Measurements from ENCODE around the gene PIK3C2G.
"Not testable (repeated sequence)": the region's sequence is repeated elsewhere in the genome, so short reads cannot be mapped to it uniquely, and the experiment has no call there.

The PIK3C2G gene

DNA sequence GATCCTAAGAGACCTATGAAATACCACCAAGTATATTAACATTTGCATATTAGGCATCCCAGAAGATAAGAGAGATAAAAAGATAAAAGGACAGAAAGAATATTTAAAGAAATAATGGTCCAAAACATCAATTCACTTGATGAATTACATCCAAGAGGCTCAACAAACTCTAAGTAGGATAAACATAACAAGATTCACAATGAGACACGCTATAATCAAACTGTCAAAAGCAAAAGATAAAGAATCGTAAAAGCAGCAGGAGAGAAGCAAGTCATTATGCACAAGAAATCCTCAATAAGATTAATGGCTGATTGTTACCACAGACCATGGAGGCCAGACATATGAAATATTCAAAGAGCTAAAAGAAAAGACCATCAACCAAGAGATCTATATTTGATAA lies 396.9 kb downstream of the PIK3C2G start:
- no peak for FAIRE-seq

DNA sequence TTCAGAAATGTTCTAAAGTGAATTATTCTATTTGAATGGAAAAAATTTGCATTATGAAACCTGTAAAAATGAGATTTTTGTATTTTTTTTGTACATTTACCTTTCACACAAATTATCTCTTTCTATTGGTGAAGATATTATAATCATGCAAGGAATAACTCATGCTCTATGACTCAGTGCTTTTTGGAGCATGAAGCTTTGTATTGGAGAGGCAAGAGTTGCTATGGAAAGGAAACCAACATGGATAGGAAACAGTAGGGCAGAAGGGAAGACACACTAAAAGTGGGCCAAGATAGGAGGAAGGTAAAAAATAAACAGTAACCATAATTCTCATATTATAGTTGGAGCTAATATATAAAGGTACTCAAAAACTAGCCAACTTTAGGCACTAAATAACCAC lies 397.5 kb downstream of the PIK3C2G start:
- FAIRE-seq = no peak

GRCh38 chr12:18676141-18676540 lies 414.8 kb downstream of the PIK3C2G start:
- no peak for FAIRE-seq

GRCh38 chr12:18676996-18677588 lies 415.8 kb downstream of the PIK3C2G start:
- no peak for FAIRE-seq

GRCh38 chr12:18681818-18682217 lies 420.5 kb downstream of the PIK3C2G start:
- no peak for FAIRE-seq

- no peak for FAIRE-seq
These were observed 422.2 kb downstream of the PIK3C2G start for GRCh38 chr12:18683327-18684013.

GRCh38 chr12:18684430-18684829 lies 423.1 kb downstream of the PIK3C2G start:
- FAIRE-seq = no peak

GRCh38 chr12:18689771-18690170 lies 428.5 kb downstream of the PIK3C2G start:
- no peak for FAIRE-seq

GRCh38 chr12:18690653-18691052 lies 429.3 kb downstream of the PIK3C2G start:
- FAIRE-seq = no peak

- FAIRE-seq = not testable (repeated sequence)
These were observed 432.7 kb downstream of the PIK3C2G start for GRCh38 chr12:18693986-18694385.

GRCh38 chr12:18696971-18697602 lies 435.8 kb downstream of the PIK3C2G start:
- FAIRE-seq = no peak
